ENCODE measurements around the gene ZNF317.

DNA sequence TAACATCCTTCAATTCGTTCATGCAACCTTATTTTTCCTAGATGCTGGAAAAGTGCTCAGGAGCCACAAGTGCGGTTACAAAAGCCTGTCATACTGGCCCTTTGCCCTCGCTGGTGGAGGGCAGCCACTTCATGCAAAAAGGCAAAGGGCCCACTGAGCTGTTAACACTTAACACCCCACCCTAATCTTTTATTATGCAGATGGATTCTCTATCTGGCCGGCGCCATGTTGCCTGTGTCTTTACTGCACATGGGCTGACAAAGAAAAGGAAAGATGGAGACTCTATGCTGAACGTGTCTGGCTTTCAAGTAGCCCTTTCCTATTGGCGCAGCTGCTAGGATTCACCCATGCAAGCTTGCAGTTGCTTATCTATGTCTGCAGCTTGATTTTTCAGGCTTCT lies 49.3 kb downstream of the ZNF317 start:
- TF ChIP-seq, protein P1, sequence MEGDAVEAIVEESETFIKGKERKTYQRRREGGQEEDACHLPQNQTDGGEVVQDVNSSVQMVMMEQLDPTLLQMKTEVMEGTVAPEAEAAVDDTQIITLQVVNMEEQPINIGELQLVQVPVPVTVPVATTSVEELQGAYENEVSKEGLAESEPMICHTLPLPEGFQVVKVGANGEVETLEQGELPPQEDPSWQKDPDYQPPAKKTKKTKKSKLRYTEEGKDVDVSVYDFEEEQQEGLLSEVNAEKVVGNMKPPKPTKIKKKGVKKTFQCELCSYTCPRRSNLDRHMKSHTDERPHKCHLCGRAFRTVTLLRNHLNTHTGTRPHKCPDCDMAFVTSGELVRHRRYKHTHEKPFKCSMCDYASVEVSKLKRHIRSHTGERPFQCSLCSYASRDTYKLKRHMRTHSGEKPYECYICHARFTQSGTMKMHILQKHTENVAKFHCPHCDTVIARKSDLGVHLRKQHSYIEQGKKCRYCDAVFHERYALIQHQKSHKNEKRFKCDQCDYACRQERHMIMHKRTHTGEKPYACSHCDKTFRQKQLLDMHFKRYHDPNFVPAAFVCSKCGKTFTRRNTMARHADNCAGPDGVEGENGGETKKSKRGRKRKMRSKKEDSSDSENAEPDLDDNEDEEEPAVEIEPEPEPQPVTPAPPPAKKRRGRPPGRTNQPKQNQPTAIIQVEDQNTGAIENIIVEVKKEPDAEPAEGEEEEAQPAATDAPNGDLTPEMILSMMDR (IDR thresholded peaks at IDR 0.05), result no peak
- TF ChIP-seq POLR2A (IDR thresholded peaks at IDR 0.05), result no peak
